ENCODE measurements around the gene NUDT2.
"Not testable (repeated sequence)": the region's sequence is repeated elsewhere in the genome, so short reads cannot be mapped to it uniquely, and the experiment has no call there.

Gene NUDT2

DNA sequence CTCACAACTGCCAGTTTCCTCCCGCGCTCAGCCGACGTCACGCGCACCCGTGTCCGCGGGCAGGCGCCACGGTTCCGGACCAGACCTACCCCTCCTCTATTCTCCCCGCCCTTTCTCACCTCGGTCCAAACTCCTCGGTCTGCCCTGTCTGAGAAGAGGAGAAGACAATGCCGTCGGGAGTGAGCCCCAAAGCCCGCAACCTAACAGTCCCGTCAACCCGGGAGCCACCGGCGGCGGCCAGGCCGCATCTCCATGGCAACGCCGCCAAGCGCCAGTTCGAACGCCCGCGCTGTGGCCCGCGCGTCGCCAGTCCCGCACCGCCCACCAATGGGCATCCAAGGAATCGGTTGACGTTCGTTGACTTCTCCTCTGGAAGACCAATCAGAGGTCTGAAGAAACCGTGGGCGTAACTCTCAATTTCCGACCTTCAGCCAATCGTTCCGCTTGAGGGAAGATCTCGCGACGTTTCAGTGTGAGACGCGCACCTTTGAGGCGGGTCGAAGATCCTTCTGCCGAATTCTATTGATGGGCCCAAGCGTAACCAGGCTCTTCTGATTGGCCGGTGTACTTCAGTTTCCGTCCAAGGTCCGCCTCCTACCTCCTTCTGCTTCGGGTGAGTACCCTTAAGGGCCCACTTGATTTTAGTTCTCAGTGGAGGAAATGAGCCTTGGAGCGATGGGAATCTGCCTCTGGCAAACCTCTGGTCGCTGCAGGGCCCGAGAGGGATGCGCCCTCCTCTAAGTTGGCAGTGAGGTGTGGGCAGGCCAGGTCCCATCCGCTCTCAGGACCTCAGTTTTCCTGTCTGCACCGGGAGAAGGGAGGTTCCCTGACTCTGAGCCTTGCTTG, at the start of gene NUDT2, which contains the start of gene KIF24:
Gene NUDT2, plus strand, starts transcription at position 583 of the 846 bp plus-strand sequence. CDS start 9,471 bp downstream, outside the sequence.
Gene KIF24, minus strand, starts transcription at position 282 of the 846 bp plus-strand sequence. CDS start 17,922 bp downstream, outside the sequence.
- H3K4me3 ChIP-seq (ENCODE audit: low read length), result peak within 1 kb of the TSS; percentile 98
- DNase-seq (ENCODE audit: low read depth), result peak; percentile 100
- TF ChIP-seq, protein P1, sequence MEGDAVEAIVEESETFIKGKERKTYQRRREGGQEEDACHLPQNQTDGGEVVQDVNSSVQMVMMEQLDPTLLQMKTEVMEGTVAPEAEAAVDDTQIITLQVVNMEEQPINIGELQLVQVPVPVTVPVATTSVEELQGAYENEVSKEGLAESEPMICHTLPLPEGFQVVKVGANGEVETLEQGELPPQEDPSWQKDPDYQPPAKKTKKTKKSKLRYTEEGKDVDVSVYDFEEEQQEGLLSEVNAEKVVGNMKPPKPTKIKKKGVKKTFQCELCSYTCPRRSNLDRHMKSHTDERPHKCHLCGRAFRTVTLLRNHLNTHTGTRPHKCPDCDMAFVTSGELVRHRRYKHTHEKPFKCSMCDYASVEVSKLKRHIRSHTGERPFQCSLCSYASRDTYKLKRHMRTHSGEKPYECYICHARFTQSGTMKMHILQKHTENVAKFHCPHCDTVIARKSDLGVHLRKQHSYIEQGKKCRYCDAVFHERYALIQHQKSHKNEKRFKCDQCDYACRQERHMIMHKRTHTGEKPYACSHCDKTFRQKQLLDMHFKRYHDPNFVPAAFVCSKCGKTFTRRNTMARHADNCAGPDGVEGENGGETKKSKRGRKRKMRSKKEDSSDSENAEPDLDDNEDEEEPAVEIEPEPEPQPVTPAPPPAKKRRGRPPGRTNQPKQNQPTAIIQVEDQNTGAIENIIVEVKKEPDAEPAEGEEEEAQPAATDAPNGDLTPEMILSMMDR (conservative IDR thresholded peaks at IDR 0.05; ENCODE audit: low read length), result peak; percentile 9; the same call in 1 of the 2 replicates

DNA sequence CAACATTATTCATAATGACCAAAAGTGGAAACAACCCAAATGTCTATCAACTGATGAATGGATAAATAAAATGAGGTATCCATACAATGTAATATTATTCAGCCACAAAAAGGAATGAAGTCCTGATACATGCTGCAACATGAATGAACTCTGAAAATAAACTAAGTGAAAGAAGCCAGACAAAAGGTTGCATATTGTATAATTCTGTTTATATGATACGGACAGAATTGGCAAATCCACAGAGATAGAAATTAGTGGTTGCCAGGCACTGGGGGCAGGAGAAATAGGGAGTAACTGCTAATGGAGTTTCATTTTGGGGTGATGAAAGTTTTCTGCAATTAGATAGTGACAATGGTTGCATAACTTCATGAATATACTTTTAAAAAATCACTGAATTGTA, 47.3 kb upstream of the NUDT2 start:
- TF ChIP-seq, protein P1 (conservative IDR thresholded peaks at IDR 0.05; ENCODE audit: low read length), result no peak
- DNase-seq (ENCODE audit: low read depth), result no peak
- H3K4me3 ChIP-seq (ENCODE audit: low read length), result no peak overlapping the region

DNA sequence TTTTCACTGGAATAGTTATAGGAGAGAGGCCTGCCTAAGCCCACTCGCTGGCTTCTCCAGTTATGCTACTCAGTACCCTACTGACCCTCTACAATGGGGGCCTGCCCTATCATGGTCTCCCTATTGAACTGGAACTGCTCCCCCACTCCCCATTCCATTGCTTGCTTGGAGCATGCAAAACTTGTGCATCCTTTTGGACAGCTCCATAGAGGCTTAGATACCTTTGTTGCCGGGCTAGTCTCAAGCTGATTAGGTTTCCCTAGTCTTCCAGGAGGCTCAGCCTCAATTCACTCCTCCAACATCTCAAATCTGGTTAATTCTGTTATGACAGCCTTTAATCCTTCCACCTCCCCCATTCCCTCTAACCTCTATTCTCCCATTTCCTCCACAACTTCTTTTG, 40.2 kb upstream of the NUDT2 start:
- TF ChIP-seq, protein P1 (conservative IDR thresholded peaks at IDR 0.05; ENCODE audit: low read length), result no peak
- no peak for DNase-seq (ENCODE audit: low read depth)
- no peak overlapping the region for H3K4me3 ChIP-seq (ENCODE audit: low read length)

DNA sequence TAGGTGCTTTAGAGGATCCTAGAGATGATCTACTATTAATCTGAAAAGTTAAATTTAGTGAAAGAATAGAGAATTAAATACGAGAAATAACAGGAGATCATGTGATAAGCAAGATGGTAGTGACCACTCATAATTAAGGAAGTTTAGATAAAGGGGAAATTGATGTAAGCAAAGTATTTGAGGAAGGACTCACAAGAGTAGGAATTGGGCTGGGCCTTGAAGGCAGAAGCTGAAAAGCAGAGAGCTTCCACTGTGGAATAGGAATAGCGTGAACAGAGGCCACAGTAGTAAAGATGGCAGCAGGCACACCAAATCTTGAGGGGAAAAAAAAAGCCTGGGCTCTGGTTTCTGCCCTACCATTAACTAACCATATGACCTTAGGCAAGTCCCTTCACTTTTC, 38.3 kb upstream of the NUDT2 start:
- TF ChIP-seq, protein P1 (conservative IDR thresholded peaks at IDR 0.05; ENCODE audit: low read length), result no peak
- no peak for DNase-seq (ENCODE audit: low read depth)

DNA sequence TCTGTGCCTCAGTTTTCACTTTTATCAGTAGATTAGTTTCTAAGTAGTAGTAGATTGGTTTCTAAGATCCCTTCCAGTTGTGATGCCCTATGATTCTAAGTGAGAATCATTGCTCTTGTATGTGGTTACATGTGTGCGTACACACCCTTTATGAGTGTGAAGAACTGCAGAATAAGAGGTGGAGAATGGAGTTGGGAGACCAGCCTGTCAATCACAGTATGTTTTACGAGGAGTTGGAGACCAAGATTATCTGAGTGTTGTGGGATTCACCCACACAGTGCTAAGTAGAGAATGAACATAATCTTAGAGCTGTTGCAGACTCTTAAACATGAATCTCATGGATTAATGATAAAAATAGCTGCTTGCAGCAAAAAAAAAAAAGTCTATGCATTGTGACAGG, 37.9 kb upstream of the NUDT2 start:
- DNase-seq (ENCODE audit: low read depth), result no peak
- no peak overlapping the region for H3K4me3 ChIP-seq (ENCODE audit: low read length)
- TF ChIP-seq, protein P1 (conservative IDR thresholded peaks at IDR 0.05; ENCODE audit: low read length), result no peak

More for the DNA sequence above, 38.3 kb upstream of the NUDT2 start:
- H3K4me3 ChIP-seq (ENCODE audit: low read length), result no peak overlapping the region

DNA sequence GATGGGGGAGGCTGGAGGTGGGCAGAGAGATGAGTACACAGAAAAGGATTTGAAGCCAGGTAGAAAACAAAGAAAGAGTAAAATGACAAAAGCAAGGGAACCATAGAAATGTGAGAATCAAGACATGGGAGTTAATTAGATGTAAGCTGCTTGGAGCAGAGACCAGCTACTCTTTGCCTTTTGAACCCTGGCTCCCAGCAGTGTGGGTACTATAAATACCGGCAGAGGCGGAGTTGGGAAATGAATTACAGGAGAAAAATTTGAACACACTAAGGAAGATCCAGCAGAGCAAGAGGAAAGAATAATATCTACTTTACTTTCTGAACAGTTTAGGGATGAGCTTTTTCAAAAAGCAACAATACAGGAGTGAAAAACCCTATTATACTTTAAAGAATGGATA, 36.8 kb upstream of the NUDT2 start:
- TF ChIP-seq, protein P1 (conservative IDR thresholded peaks at IDR 0.05; ENCODE audit: low read length), result no peak
- no peak for DNase-seq (ENCODE audit: low read depth)
- H3K4me3 ChIP-seq (ENCODE audit: low read length), result no peak overlapping the region

DNA sequence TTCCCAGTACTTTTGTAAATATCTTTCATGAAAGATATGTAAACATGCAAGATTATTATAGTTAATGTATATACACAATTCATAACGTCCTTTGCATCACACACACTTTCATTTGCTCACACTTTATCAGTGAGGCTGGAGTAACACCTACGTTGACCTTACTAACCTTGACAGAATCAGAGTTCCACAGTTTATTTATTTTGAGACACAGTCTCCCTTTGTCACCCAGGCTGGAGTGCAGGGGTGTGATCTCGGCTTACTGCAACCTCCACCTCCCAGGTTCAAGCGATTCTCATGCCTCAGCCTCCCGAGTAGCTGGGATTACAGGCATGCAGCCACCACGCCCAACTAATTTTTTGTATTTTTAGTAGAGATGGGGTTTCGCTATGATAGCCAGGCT, 28.3 kb upstream of the NUDT2 start:
- H3K4me3 ChIP-seq (ENCODE audit: low read length); DNase-seq (ENCODE audit: low read depth): not testable (repeated sequence)

DNA sequence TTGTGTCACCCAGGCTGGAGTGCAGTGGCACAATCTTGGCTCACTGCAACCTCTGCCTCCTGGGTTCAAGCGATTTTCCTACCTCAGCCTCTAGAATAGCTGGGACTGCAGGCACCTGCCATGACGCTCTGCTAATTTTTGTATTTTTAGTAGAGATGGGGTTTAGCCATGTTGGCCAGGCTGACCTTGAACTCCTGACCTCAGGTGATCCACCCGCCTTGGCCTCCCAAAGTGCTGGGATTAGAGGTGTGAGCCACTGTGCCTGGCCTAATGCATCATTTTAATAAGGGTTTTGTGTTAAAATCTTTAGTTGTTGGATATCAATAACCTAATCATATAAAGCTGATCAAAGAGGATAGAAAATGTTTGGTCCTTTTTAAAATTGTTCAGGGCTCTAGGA, 21.1 kb upstream of the NUDT2 start:
- DNase-seq (ENCODE audit: low read depth), result not testable (repeated sequence)

More for the DNA sequence above, 21.1 kb upstream of the NUDT2 start:
- not testable (repeated sequence) for H3K4me3 ChIP-seq (ENCODE audit: low read length)

Data from AG10803 (cell line).